Prostate gland (tissue), 2 donors: ENCODE data around the gene KCTD1. TPM values are rescaled to one million over a fixed set of nuclear protein-coding genes. Genes with fewer than 3 reads are reported as not detected.

ENCODE experiments used
- DNase-seq: peaks from one replicate; pipeline ENCODE4 v3.0.0-alpha.2; 2019; ENCODE audit warnings: low spot score
- H3K27ac ChIP-seq, 2 donors: fragments of 200-600 bp; sonication (generic); 2 replicates each; pipeline ENCODE4 v1.5.1; 2017 to 2019
- H3K27me3 ChIP-seq: fragments of 200-600 bp; sonication (generic); replicated peaks from 2 replicates; pipeline ENCODE4 v1.5.1; 2019; ENCODE audit not compliant: insufficient read depth
- H3K36me3 ChIP-seq, 2 donors: fragments of 200-600 bp; sonication (generic); 1 replicate in 1 of 2; 2 replicates in 1 of 2; pipeline versions ENCODE4 v1.5.1 to v1.8.1; 2017 to 2019
- H3K4me1 ChIP-seq: fragments of 200-600 bp; sonication (generic); replicated peaks from 2 replicates; pipeline ENCODE4 v1.5.1; 2019
- H3K4me3 ChIP-seq, 2 donors: fragments of 200-600 bp; sonication (generic); 2 replicates each; pipeline ENCODE4 v1.5.1; 2017 to 2019
- H3K9me3 ChIP-seq: fragments of 200-600 bp; sonication (generic); 2 replicates; pipeline ENCODE4 v1.5.1; 2017
- POLR2A ChIP-seq: fragments of 450-650 bp; IDR thresholded peaks from one replicate; pipeline ENCODE4 v1.6.1; 2016; ENCODE audit warnings: antibody characterized with exemption, mild to moderate bottlenecking
- POLR2AphosphoS5 ChIP-seq: sonication (generic); formaldehyde crosslinking; IDR thresholded peaks from one replicate; pipeline ENCODE4 v1.6.1; 2017; ENCODE audit warnings: antibody characterized with exemption
- whole genome bisulfite sequencing: methylation state at CpG from one replicate; pipeline ENCODE4 v1.1.5; 2018; 5-methylcytosine and 5-hydroxymethylcytosine counted together
- intact Hi-C: fragments of 100-400 bp; cut with DNase I; formaldehyde crosslinking; loops from one replicate; pipeline ENCODE4 v1.14.2; 2022
- total RNA-seq, 2 donors: library from RNA; depleted of rRNA; stranded (reverse); fragments of >200 nt; gene quantifications; one replicate each; pipeline ENCODE4 v1.1.0, GENCODE V29; 2016
- TF ChIP-seq, protein P1 (sequence below), 4 experiments: fragments of 200-600 bp in 2 of 4; fragments of 450-650 bp in 2 of 4; sonication (generic) in 2 of 4; IDR thresholded peaks; 1 replicate in 3 of 4; 2 replicates in 1 of 4; pipeline ENCODE4 v1.5.1; 2016 to 2019; ENCODE audit warnings: antibody characterized with exemption in 4 of 4, mild to moderate bottlenecking in 2 of 4, moderate library complexity in 2 of 4

KCTD1 gene
- total RNA-seq, 2 donors from 2014 or later, result 24.7 to 40.5 TPM

DNA sequence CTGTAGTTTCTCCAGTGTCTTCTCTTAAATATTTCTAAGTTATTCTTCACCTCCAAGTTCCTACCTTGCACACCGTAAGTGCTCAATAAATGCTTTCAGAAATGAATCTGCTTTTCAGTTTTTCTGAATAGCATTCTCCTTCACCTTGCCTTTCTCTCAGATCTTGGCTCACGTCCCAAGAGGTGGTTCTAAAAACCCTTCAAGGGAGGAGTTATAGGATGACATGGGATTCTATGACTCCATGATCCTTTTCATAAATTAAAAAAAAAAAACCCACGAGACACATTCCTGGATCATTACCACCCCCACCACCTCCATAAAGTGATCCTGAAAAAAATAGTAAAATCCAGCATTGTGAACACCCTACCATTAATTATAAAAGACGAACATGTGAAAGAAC is 11.7 kb downstream of the KCTD1 start:
- Histone ChIP-seq H3K36me3 (no peaks in the 10 kb centered on the region), H3K27ac (no peak overlapping the region), H3K9me3 (no peaks in the 10 kb centered on the region), H3K4me3 (no peak overlapping the region), H3K27me3 (no peaks in the 10 kb centered on the region), H3K4me1 (no peaks in the 10 kb centered on the region)
- TF ChIP-seq, protein P1, sequence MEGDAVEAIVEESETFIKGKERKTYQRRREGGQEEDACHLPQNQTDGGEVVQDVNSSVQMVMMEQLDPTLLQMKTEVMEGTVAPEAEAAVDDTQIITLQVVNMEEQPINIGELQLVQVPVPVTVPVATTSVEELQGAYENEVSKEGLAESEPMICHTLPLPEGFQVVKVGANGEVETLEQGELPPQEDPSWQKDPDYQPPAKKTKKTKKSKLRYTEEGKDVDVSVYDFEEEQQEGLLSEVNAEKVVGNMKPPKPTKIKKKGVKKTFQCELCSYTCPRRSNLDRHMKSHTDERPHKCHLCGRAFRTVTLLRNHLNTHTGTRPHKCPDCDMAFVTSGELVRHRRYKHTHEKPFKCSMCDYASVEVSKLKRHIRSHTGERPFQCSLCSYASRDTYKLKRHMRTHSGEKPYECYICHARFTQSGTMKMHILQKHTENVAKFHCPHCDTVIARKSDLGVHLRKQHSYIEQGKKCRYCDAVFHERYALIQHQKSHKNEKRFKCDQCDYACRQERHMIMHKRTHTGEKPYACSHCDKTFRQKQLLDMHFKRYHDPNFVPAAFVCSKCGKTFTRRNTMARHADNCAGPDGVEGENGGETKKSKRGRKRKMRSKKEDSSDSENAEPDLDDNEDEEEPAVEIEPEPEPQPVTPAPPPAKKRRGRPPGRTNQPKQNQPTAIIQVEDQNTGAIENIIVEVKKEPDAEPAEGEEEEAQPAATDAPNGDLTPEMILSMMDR (IDR thresholded peaks at IDR 0.05), result no peak
- no peak for DNase-seq
- intact Hi-C loops, result no loop called here
- WGBS, result 74% methylated on average over 4 of the region's 4 CpGs

DNA sequence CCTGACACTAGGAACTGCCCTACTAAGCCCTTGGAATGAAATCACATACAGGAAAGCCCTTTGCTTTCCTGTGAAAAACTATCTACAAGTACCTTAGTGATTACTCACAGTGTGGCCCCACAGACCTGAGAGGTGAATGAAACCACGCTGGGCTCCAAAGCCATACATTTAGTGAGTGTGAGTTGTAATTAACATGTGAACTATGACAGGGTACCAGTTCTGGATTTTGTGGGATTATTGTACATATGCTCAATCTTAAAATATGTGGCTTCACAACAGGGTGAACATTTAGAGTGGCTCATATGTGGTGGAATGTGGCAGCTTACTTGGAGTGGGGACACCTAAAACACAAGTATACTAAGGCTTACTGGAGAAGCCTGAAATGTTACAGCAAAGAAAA is 12.3 kb downstream of the KCTD1 start:
- Histone ChIP-seq H3K27ac (no peak overlapping the region), H3K36me3 (no peaks in the 10 kb centered on the region), H3K27me3 (no peaks in the 10 kb centered on the region), H3K9me3 (no peaks in the 10 kb centered on the region), H3K4me1 (no peaks in the 10 kb centered on the region), H3K4me3 (no peak overlapping the region)
- TF ChIP-seq, protein P1 (IDR thresholded peaks at IDR 0.05), result no peak
- TF ChIP-seq POLR2AphosphoS5 (no peak), POLR2A (no peak)
- DNase-seq, result no peak
- 84% methylated on average over 1 of the region's 1 CpG for WGBS
- intact Hi-C loops, result no loop called here

DNA sequence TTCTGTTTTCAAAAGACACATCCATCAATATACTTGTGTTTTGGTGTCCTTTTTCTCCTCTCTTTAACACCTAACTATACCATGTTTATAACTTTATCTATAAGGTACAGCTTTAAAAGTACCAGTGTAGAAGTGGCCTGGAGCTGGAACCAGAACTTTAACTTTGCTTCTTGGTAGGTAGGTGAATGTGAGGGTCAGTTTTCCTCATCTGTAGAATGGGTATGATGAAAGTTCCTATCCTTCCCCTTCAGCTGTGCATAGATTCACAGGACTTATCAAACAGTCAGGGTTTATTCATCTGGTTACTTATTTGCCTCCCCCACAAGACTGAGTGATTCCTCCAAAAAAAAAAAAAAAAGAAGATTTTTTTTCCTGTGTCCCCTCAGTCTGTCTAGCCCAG is 12.7 kb downstream of the KCTD1 start:
- TF ChIP-seq, protein P1 (IDR thresholded peaks at IDR 0.05), result no peak
- no peak for TF ChIP-seq POLR2AphosphoS5
- TF ChIP-seq POLR2A, result no peak
- H3K4me1 ChIP-seq, result no peaks in the 10 kb centered on the region
- no peak overlapping the region for H3K27ac ChIP-seq
- H3K27me3 ChIP-seq, result no peaks in the 10 kb centered on the region
- no peaks in the 10 kb centered on the region for H3K36me3 ChIP-seq
- no peaks in the 10 kb centered on the region for H3K9me3 ChIP-seq
- intact Hi-C loops, result no loop called here
- no peak for DNase-seq
- no peak overlapping the region for H3K4me3 ChIP-seq

DNA sequence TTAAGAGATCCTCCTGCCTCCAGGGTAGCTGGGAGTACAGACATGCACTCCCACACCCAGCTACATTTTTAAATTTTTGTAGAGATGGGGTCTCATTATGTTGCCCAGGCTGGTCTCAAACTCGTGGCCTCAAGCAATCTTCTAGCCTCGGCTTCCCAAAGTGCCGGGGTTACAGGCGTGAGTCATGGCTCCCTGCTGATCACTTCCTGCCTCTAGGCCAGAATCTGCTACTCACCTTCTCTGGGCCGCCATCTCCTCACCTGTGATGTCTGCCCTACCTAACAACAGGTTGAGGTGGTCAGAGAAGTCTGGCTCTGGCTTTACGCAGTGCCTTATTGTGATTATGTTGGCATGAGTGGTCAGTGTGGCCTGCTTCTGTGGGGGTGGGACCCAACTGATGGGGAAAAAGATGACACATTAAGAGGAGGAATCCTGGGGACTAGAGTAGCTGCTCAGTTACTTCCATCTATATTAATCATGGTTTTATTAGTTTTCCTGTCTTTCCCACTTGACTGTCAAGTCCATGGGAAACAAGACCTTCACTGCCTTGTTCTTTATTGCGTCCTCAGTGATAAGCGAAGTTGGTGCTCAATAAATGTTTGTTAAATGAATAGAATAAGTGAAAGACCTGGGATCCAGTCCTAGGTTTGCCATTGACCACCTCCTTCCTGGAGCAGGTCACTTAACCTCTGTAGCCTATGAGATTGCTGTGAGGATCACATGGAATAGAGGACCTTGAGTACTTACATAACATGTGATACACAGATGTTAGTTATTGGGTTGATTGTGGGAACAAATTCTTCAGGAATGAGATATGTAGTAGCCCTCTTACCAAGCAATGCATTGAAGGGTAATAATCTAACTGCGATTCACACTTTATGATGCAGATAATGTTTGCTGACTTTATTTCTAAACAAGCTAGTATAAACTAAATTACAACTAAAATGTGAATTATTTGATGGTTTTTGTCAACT is 15.7 kb downstream of the KCTD1 start:
- intact Hi-C loops, result no loop called here

More for the DNA sequence above, 15.7 kb downstream of the KCTD1 start:
- no peak for DNase-seq
- no peak for TF ChIP-seq POLR2A
- TF ChIP-seq, protein P1 (IDR thresholded peaks at IDR 0.05), result no peak
- TF ChIP-seq POLR2AphosphoS5, result no peak
- Histone ChIP-seq H3K36me3 (no peaks in the 10 kb centered on the region), H3K4me3 (no peak overlapping the region), H3K4me1 (no peaks in the 10 kb centered on the region), H3K27me3 (no peaks in the 10 kb centered on the region), H3K9me3 (no peaks in the 10 kb centered on the region), H3K27ac (no peak overlapping the region)
- WGBS, result 95% methylated on average over 9 of the region's 9 CpGs
